GM21528 (cell line): Measurements from ENCODE around the gene IRF2BP2.

ENCODE experiments used
- ATAC-seq: cut with Tn5 transposase; IDR thresholded peaks from one replicate; pipeline ENCODE4 v1.9.1; 2021; ENCODE audit warnings: mild to moderate bottlenecking, moderate library complexity; ENCODE audit not compliant: unreplicated experiment, low FRiP score

Gene IRF2BP2

DNA sequence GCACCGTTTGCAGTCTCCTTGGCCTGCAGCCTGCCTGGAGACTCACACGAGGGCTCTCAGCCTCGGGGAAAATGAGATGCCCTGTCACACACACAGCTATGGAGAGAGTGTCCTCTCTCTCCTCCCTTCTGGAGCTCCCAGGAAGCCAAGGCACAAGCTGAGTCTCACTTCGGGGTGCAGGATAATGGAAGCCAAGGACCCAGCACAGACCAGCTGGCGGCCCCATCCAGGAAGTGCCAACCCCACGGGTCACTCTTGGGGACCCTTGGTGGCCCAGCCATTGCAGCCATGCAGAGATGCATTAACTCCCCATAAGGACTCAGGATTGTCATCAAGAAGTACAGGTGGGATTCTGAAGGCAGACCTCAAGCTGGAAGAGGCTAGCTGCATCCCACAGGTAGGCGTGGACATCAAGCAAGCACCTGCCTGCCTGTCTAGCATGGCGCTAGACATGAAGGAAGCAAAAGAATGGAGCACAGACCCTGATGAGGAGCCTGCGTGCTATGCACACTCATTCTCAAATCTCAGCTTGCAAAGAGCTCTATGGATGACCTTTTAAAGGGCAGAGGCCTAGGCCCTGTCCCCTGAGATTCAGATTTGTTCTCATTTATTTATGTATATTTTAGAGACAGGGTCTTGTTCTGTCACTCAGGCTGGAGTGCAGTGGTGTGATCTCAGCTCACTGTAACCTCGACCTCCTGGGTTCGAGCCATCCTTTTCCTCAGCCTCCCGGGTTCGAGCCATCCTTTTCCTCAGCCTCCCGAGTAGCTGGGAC lies 49.9 kb downstream of the IRF2BP2 start:
- ATAC-seq: no peak

DNA sequence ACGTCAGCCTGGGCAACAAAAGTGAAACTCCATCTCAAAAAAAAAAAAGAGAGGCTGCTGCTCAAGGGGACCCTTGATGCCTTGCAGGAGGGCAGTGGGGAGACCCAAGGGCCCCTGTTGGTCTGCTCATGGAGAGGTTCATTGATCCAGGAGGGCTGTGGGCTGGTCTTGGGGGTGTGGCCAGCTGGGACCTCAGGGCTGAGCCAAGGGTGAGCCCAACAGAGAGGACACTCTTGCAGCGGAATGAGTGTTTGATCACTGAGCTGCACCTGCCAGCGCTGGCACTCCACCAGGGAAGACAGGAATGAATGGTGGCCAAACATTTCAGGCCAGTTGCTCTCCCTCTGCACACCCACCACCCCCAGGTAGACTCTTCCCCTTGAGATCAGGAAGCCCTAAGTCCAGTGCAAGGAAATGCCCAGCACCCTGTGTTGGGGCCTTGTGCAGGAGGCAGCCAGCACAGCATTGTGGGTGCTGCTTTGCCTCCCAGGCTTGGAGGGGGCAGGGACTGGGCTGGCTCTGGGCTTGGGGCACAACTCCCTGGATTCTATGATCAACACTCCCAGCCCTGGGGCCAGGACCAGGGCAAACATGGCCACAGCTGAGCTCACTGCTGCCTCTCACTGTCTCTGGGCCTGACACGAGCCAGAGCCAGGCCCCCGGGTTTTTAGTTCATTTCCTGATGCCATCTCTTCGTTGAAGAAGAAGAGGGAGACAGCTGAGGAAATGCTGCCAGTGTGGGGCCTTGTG lies 50.7 kb downstream of the IRF2BP2 start:
- no peak for ATAC-seq

DNA sequence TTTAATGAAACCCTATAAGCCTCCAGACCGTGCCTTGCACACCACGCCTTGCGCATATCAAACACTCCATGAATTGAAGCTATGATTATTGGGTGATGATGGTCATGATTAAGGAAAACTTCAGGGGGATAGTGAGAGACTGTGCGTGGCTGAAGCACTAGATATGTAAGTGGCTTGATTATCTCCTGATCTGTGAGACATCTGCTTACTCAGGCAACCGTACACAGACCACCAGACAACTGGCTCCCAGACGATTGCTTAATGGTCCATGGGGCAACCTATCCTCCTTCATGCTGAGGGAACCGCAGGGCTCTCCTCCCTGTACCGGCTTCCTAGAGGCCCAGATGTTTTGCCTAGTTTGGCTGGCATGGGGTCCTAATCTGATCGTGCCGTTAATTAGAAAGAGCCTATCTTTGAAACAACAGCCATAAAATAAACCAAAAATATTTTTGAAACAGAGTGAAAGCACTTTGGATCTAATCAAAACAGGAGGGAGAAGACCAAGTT lies 51.6 kb downstream of the IRF2BP2 start:
- no peak for ATAC-seq

DNA sequence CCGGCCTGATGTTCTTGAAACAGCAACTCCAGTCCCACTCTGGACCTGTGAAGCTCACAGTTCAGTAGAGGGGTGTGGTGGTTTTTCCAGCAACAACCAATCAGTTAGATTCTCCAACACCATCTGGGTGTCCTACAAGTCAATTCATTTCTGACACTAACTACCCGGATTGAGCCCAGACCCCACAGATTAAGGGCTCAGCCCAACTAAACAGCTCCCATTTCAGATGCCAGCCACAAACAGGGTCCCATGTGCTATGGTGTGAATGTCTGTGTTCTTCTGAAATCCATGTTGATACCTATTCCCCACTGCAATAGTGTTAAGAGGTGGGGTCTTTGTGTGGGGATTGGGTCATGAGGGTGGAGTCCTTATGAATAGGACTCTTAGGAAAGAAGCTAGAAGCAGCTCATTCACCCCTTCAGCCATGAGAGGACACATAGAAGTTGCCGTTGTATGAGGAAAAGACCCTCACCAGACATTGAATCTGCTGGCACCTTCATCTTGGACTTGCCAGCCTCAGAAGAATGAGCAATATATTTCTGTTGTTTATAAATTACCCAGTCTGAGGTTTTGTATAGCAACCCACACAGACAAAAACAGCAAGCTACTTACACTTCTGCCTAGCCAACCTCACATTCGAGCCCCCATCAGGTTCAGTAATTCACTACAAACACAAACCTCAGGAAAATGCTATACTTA lies 53.6 kb downstream of the IRF2BP2 start:
- no peak for ATAC-seq

DNA sequence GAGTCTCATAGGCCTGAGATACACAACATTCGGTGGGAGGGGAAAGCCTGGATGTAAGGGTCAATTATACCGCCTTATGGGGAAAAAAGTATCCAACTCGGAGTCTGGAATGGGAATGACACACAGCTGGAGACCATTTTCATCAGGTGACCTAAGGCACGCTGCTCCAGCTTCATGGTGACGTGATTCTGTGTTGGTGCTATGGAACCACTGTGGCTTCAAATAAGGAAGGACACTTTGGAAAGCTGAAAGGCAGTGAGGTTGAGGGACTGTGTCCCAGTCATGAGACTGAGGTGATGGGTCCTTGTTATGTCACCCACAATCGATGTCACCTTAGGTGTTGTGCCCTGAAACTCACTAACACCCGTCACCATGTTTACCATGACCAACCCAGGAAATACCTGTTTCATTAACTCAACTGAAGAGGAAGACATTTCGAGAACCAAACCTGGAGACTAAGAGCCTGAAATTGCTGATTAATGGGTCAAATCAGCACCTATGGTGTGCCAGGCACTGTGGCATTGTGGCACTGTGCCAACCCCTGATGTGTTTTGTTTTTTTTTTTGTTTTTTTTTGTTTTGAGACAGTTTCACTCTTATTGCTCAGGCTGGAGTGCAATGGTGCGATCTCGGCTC lies 54.5 kb downstream of the IRF2BP2 start:
- ATAC-seq: no peak

DNA sequence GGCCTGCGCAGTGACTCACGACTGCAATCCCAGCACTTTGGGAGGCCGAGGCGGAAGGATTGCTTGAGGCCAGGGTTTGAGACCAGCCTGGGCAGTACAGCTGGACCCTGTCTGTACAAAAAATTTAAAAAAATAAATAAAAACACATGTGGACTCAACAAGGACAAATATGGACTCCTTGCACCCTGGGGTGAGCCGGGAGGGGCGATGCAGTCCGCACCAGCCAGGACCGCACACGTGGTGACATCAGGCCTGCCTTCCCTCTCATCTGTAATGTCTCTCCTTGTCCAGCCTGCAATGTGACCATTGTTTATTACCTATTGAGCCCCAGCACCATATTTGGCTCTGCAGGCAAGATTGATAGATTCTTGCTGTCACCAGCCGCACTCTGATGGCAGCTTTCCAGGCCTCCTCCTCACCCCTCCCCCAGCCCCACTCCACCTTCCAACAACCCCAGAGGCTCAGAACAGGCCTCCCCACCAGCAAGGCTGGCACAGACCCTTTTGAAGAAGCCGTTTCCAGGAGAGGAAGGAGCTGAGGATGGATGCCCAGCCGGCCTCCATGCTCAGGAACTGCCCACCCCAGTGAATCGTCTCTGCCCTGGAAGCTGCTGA lies 55.2 kb downstream of the IRF2BP2 start:
- ATAC-seq: no peak
